Right atrium auricular region (tissue), 2 donors: ENCODE results near the gene RIPK4. TPM values are rescaled to one million over a fixed set of nuclear protein-coding genes. Genes with fewer than 3 reads are reported as not detected.
"Not testable (repeated sequence)": the region's sequence is repeated elsewhere in the genome, so short reads cannot be mapped to it uniquely, and the experiment has no call there.

ENCODE experiments used
- DNase-seq: peaks from one replicate; pipeline ENCODE4 v3.0.0-alpha.2; 2019; ENCODE audit warnings: low spot score
- H3K27ac ChIP-seq, 2 donors: fragments of 200-600 bp; sonication (generic); 1 replicate in 1 of 2; 2 replicates in 1 of 2; pipeline ENCODE4 v1.5.1; 2016 to 2019
- H3K27me3 ChIP-seq, 2 donors: fragments of 200-600 bp; sonication (generic); one replicate each; pipeline versions ENCODE4 v1.5.1 to v1.6.0; 2017 to 2019
- H3K36me3 ChIP-seq: fragments of 200-600 bp; sonication (generic); one replicate; pipeline ENCODE4 v1.5.1; 2016
- H3K4me1 ChIP-seq, 2 donors: fragments of 200-600 bp; sonication (generic); one replicate each; pipeline versions ENCODE4 v1.5.1 to v1.6.0; 2017 to 2019
- H3K4me3 ChIP-seq, 2 donors: fragments of 200-600 bp; sonication (generic); 1 replicate in 1 of 2; 2 replicates in 1 of 2; pipeline ENCODE4 v1.5.1; 2017 to 2019; ENCODE audit warnings: mild to moderate bottlenecking in 1 of 2, moderate library complexity in 1 of 2
- H3K9me3 ChIP-seq, 2 donors: fragments of 200-600 bp; sonication (generic); one replicate each; pipeline ENCODE4 v1.5.1; 2019
- total RNA-seq, 2 donors: library from RNA; depleted of rRNA; stranded (reverse); fragments of >200 nt; gene quantifications; one replicate each; pipeline ENCODE4 v1.1.0, GENCODE V29; 2016
- TF ChIP-seq, protein P1 (sequence below), 2 donors: fragments of 200-600 bp; sonication (generic); IDR thresholded peaks; one replicate each; pipeline ENCODE4 v1.5.1; 2019; ENCODE audit warnings: antibody characterized with exemption in 2 of 2

The RIPK4 gene
- total RNA-seq, 2 donors from 2014 or later: 2.1 to 3.5 TPM

DNA sequence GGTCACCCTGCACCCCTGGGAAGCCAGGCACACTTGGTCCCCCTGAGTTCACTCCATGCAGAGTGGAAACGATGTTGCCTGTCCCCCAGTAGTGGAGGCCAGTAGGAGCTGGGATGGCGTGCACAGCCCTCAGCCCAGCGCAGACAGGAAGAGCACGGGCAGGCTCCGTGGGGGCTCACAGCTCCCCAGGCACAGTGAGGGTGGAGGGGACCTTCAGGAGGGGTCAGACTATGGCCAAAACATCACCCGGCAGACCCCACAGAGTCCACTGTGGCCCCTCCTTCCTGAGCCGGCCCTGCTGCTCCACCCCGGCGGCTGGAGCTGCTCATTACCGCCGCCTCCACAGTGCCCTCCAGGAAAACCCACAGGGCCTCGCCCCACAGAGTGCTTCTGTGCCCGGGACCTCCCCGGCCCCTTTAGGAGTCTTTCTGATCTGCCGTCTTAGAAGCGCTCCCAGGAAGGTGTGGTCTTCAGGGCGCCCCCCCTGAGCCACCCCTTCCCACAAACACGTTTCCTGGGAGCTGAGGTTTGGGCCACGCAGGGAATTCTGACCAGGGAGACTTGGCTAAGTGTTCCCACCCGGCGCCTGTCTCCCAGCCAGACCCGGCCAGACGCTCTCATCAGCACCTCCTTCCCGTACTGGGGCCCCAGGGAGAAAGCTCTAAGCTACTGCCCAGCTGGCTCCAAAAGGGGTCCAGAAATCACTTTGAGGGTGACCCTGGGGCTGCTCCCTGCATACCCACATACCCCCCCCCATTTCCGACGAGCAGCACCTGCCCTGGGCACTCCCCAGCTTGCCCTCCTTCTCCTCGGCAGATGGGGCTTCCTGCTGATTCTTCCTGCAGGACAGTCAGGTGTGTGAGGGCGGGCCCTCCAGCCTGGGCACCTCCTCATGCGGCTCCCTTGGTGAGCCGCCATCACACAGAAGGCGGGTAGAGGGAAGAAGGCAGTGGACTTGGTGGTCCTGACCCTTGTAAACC is 38.8 kb downstream of the RIPK4 start:
- H3K4me3 ChIP-seq: no peak overlapping the region
- peak overlapping the region in 1 of 2 donors; percentile 38 for H3K27ac ChIP-seq
- no peaks in the 10 kb centered on the region for H3K36me3 ChIP-seq
- no peak for DNase-seq
- peaks cover 0 to 14% of the 10 kb centered on the region in 2 donors for H3K9me3 ChIP-seq
- no peaks in the 10 kb centered on the region for H3K27me3 ChIP-seq
- H3K4me1 ChIP-seq: peaks cover 0 to 16% of the 10 kb centered on the region in 2 donors
- TF ChIP-seq, protein P1, sequence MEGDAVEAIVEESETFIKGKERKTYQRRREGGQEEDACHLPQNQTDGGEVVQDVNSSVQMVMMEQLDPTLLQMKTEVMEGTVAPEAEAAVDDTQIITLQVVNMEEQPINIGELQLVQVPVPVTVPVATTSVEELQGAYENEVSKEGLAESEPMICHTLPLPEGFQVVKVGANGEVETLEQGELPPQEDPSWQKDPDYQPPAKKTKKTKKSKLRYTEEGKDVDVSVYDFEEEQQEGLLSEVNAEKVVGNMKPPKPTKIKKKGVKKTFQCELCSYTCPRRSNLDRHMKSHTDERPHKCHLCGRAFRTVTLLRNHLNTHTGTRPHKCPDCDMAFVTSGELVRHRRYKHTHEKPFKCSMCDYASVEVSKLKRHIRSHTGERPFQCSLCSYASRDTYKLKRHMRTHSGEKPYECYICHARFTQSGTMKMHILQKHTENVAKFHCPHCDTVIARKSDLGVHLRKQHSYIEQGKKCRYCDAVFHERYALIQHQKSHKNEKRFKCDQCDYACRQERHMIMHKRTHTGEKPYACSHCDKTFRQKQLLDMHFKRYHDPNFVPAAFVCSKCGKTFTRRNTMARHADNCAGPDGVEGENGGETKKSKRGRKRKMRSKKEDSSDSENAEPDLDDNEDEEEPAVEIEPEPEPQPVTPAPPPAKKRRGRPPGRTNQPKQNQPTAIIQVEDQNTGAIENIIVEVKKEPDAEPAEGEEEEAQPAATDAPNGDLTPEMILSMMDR (IDR thresholded peaks at IDR 0.05): no peak

DNA sequence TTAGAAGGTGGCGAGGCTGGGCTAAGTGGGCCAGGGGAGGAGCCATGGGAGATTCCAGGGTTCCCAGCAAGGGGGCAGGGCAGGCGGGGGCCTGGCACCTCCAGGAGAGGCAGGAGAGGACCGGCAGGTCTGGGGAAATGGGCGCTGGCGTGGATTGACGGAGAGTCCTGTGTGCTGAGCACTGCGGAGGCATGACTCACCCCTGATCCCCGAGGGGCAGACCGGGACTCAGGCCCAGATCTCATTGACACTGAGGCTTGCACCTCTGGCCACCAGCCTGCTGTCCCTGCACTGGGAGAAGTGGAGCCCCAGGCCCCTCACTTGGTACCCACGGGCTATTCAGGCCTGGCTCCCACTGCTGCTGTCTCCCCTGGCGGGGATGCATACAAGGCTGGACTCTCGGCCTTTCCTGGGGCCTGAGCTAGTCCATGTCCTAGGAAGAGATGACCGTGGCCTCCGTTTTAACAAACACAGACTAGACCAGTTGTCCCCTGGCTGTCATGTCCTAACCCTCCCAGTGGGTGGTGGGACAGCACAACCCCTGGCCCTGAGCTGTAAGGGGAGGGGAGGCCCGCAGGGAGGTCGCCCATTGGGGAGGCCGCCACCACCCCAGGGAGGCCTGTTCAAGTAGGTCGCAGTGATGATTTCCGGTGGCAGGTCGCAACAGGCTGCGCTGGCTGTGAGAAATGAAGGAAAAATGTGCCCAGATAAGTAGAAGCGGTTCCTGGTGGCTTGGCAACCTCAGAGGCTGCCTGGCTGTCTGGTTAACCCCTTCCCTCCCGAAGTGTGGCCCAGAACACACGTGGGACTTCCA is 39.7 kb downstream of the RIPK4 start:
- DNase-seq: peak; percentile 84
- no peaks in the 10 kb centered on the region for H3K27me3 ChIP-seq
- H3K27ac ChIP-seq: peak overlapping the region in 1 of 2 donors; percentile 38
- no peaks in the 10 kb centered on the region for H3K36me3 ChIP-seq
- peaks cover 0 to 8% of the 10 kb centered on the region in 2 donors for H3K9me3 ChIP-seq
- no peak overlapping the region for H3K4me3 ChIP-seq
- peaks cover 0 to 16% of the 10 kb centered on the region in 2 donors for H3K4me1 ChIP-seq
- TF ChIP-seq, protein P1 (IDR thresholded peaks at IDR 0.05): no peak

DNA sequence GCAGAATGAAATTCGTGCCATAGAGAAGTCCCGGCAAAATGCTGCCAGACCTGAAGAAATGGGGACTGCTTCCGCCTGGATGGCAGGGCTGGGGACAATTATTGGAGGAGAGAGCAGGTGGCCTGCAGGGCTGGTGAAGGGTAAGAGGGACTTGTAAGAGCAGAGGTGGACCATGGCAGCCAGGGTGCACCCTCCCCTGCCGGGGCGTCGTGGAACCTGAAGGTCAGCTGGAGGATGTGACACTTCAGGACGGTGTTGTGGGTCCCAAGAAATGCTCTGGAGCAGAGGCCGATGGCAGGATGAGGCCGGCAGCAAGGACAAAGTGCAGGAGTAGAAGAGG is 40.3 kb downstream of the RIPK4 start:
- Histone ChIP-seq H3K4me3 (no peak overlapping the region), H3K27me3 (no peaks in the 10 kb centered on the region), H3K36me3 (no peaks in the 10 kb centered on the region), H3K9me3 (peaks cover 0 to 2% of the 10 kb centered on the region in 2 donors), H3K4me1 (peaks cover 0 to 16% of the 10 kb centered on the region in 2 donors), H3K27ac (no peak overlapping the region)
- DNase-seq: no peak
- TF ChIP-seq, protein P1 (IDR thresholded peaks at IDR 0.05): no peak

DNA sequence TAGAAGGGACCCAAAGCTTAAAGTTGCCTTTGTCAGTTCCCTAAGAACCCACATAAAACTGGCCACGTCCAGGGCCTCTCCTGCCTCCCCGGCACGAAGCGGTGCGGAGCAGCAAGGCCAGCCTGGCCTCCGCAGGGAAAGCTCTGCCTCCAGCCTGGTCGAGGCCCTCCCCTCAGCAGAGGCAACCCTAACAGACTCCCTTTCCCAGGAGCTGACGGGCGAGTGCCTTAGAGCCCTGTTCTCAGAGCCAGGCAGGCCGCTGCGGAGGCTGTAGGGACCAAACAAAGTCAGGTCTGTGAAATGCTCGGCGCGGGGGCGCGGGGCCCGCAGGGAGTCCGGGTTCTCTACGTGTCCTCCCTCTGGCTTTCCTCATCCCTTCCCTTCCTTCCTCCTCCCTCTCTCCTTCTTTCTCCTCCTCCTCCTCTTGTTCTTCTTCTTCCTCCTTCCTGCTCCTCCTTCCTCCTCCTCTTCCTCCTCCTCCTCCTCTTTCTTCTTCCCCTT is 40.7 kb downstream of the RIPK4 start:
- TF ChIP-seq, protein P1 (IDR thresholded peaks at IDR 0.05): no peak
- H3K4me3 ChIP-seq: no peak overlapping the region
- H3K27ac ChIP-seq: no peak overlapping the region
- no peaks in the 10 kb centered on the region for H3K27me3 ChIP-seq
- H3K9me3 ChIP-seq: no peaks in the 10 kb centered on the region
- DNase-seq: no peak
- peaks cover 0 to 16% of the 10 kb centered on the region in 2 donors for H3K4me1 ChIP-seq
- H3K36me3 ChIP-seq: no peaks in the 10 kb centered on the region

DNA sequence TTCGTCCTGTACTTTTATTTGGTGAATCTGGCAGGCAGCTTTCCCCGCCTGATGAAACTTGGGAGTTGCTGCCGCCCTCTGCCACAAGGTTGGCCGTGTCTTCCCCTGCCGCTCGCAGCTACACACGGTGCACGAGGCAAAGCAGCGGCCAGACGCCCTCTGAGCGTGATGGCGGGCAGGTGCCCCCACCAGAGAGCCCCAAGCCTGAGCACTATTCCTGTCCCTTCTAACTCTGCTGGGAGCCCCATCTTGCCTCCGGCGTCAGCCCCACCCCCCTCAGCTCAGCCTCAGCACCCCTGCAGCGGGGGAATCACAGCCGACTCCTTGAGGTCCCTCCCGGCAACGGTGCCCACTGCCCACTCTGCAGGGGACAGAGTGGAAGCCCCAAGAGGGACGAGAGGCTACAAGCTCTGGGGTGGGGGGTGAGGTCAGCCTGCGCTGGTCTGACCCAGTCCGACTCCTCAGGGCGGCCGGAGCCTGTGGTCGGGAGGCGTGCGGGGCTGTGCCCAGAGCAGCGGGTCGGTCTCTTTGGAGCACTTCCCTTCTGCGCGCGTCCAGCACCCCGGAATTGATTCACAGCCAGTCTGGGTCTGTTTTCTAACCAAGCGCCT is 41.3 kb downstream of the RIPK4 start:
- Histone ChIP-seq H3K27ac (no peak overlapping the region), H3K9me3 (no peaks in the 10 kb centered on the region), H3K27me3 (no peaks in the 10 kb centered on the region), H3K4me1 (peaks cover 0 to 16% of the 10 kb centered on the region in 2 donors), H3K4me3 (no peak overlapping the region), H3K36me3 (no peaks in the 10 kb centered on the region)
- TF ChIP-seq, protein P1 (IDR thresholded peaks at IDR 0.05): no peak
- no peak for DNase-seq

DNA sequence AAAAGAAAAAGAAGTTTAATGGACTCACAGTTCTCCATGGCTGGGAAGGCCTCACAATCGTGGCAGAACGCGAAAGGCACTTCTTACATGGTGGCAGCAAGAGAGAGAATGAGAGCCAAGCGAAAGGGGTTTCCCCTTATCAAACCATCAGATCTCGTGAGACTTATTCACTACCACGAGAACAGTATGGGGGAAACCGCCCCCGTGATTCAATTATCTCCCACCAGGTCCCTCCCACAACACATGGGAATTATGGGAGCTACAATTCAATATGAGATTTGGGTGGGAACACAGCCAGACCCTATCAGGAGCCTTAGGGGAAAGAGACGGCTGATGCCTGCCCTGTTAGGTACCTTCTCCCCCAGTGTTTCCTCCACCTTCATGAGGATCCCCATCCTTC is 43.0 kb downstream of the RIPK4 start:
- H3K4me1 ChIP-seq: peaks cover 0 to 16% of the 10 kb centered on the region in 2 donors
- H3K4me3 ChIP-seq, H3K36me3 ChIP-seq, H3K9me3 ChIP-seq, H3K27me3 ChIP-seq, H3K27ac ChIP-seq, DNase-seq: not testable (repeated sequence)
